ENCODE results near the gene RAC3. TPM values are rescaled to one million over a fixed set of nuclear protein-coding genes. Genes with fewer than 3 reads are reported as not detected.
"Not testable (repeated sequence)": the region's sequence is repeated elsewhere in the genome, so short reads cannot be mapped to it uniquely, and the experiment has no call there.

Gene RAC3
- total RNA-seq, 1 donor from 2014 or later = 15.5 TPM

DNA sequence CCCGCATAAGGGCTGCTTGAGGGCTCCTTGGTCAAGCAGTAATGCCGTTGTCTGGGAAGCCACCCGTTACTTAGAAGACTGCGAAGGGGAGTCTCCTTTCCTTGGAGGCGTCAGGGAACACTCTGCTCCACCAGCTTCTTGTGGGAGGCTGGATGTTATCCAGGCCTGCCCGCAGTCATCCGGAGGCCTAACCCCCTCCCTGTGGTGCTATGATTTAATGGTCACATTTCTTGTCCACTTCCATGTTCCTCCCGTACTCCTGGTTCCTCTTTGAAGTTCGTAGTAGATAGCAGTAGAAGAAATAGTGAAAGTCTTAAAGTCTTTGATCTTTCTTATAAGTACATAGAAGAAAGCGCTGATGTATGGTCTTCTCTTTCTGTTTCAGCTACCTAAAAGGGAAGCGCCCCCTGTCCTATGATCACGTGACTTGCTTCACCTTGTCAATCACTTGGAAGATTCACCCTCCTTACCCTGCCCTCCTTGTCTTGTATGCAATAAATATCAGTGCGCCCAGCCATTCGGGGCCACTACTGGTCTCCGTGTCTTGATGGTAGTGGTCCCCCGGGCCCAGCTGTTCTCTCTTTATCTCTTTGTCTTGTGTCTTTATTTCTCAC is 7.4 kb downstream of the RAC3 start:
- not testable (repeated sequence) for DNase-seq (ENCODE audit: low spot score)

DNA sequence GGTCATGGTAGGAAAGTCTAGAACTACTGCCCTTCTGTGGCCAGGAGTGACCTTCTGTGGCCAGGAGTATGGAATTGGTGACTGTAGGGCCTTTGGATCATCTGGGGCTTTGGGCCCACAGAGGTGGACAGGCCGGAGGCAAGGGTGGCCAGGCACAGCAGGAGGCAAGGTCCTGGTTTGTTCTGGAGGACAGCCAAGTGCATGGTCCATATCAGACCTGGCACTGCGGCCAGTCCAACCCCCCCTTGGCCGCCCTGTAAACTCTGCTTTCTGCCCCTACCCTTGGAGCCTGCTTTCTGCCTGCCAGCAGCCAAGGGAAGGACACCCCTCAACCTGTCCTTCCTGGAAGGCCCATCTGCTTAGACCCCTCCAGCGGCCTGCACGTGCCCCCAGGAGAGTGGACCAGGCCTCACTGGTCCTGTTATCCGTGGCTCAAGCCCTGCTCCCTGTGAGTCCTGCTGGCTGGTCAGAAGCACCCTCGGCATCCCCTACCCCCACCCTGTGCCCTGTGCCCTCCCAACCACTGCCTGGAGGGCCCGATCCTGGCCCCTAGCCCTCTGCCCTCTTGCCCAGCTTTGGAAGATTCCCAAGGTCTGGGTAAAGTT is 8.3 kb downstream of the RAC3 start:
- DNase-seq (ENCODE audit: low spot score) = no peak

DNA sequence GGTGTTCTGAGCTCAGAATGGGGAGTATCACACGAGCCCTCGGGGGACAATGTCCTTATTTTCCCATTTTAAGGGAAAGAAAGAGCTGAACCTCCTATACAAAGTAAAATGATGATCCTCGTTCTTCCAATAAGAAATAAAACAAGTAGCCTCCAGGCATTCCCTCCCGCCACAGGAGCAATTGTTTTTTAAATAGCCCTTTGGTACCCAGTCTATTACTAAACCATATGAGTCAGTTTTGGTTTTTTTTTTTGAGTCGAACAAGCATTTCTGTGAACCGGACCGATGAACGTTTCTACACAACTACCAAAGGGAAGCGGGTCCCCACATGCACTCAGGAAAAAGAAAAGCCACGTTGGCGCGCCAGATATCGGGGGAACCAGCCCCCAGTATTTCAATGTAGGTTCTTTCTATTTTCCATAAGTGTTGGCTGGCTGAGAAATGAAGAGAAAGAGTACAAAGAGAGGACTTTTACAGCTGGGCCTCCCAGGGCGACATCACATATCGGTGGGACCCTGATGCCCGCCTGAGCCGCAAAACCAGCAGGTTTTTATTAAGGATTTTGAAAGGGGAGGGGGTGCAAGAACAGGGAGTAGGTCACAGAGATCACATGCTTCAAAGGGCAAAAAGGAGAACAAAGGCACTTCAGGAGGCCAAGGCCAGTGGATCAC is 9.8 kb downstream of the RAC3 start:
- DNase-seq (ENCODE audit: low spot score) = no peak

DNA sequence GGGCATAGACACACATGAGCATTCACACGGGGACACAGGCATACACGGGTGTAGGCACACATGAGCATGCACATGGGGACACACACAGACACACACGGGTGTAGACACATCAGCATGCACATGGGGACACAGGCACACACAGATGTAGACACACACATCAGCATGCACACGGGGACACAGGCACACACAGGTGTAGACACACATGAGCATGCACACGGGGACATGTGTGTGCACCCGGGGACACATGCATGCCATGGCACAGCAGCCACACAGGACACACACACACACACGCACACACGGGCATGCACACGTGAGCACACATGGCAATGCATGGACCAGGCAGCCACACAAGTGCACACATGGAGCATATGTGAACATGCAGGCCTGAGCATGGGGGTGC is 11.2 kb downstream of the RAC3 start:
- DNase-seq (ENCODE audit: low spot score) = no peak

DNA sequence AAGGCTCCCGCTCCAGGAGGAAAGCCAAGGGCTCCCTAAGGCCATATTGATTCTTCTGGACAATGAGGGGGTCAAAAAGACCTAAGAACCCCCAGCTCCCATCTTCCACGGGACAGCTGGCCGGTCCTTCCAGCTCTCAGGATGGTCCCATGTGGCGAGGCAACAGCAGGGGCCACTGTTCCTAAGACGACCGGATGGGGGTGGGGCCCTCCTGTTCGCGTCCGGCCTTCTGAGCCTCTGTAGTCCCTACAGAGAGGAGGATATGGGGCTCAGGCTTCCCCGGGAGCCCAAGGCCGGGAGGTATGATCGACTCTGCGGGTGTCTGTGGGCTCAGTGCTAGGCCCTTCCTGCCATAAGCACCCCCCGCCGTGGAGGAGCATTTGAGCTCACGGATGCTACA is 12.0 kb downstream of the RAC3 start:
- no peak for DNase-seq (ENCODE audit: low spot score)

DNA sequence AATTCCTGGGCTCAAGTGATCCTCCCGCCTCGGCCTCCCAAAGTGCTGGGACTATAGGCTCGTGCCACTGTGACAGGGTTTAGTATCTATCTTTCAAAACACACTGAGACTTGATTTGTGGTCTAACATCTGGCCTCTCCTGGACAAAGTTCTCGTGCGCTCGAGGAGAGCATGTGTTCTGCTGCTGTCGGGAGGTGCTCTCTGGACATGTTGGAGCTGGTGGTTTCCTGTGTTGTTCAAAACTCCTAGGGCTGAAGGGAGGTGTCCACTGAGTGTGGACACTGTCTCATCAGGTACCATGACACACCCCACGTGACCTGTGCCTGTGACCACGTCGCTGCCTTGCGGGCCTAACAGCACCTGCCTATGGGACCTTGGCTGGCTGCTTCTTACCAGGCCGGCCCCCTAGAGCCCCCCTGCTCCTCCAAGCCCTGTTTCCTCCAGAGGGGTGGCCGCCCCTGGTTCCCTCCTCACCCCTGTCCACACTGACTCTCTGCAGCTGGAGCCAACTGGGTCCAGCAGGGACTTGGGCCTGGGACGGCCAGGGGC is 14.5 kb downstream of the RAC3 start:
- no peak for DNase-seq (ENCODE audit: low spot score)

DNA sequence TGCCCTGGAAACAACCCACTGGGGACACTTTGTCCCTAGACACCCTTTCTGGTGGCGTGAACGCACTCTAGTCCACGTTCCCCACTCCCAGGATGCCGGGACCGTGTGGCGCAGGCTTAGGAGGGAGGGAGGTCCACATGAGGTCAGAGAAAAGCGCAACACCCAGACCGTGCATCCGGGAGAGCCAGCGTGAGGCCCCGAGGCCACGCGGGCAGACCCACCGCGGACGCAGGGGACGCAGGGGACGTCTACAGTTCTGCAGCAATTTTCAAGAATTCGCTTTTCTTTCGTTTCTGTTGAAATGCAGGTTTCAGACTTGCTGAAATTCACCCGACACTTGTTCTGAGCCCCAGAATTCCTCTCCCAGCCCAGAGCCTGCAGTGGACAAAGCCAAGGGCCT is 15.4 kb downstream of the RAC3 start:
- no peak for DNase-seq (ENCODE audit: low spot score)

DNA sequence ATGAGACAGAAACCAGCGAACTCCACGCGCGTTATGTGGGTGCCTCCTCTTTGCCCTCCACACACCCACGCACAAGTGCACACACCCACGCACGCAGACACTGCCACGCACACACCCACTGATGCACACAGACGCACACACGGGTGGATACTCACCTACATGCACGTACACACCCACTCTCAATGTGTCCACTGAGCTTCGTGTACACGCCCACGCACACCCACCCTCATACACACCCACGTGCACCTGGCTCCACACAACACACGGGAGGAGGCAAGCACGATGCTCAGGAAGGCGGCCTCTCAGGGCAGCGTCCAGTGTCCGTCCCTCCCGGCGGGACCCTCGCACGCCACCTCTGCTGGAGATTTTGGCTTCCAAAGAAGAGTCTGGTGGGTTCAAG is 15.9 kb downstream of the RAC3 start:
- DNase-seq (ENCODE audit: low spot score) = no peak

DNA sequence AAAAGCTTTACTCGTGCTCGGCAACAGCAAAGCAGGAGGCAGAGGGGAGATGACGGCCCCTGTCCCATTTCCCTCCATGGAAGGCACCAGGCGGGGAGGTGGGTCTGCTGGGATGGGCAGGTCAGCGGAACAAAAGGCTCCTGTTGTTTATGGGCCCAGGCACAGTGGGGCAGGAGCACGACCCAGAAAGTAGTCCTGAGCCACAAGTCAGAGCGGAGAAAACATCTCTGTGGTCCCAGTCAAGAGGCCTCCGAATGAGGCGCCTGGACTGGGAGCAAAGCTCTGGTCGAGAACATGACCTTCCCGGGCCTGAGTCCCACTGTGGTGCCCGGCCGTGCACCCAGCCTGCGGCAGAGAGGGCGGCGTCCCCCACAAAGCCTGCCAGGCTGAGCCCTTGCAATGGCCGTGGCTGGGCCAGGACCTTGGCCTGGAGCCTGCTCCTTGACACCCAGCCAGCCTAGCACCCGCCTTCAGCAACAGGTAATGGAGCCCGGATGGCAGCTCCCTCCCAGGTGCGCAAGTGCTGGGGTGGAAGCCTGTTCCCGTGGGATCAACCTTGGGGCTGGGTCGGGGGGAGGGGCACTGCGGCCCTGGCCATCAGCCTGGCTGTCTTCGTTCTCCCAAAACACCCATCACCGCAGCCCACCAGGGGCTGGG is 16.6 kb downstream of the RAC3 start:
- DNase-seq (ENCODE audit: low spot score) = no peak

DNA sequence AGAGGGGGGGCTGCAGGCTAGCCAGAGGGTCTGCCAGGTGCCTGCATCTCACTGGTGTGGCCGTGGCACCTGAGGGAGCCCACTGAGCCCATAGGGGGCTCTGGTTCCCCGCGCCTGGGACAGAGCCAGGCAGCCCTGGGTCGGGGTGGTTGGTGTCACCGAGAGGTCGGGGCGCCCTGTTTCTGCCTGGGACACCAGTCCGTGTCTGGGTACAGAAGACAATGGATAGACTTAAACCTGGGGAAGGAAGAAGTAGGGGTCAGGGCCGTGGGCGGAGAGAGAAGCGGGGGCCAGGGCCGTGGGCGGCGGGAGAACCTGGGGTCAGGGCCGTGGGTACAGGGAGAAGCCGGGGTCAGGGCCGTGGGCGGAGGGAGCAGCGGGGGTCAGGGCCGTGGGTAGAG is 17.1 kb downstream of the RAC3 start:
- DNase-seq (ENCODE audit: low spot score) = no peak

DNA sequence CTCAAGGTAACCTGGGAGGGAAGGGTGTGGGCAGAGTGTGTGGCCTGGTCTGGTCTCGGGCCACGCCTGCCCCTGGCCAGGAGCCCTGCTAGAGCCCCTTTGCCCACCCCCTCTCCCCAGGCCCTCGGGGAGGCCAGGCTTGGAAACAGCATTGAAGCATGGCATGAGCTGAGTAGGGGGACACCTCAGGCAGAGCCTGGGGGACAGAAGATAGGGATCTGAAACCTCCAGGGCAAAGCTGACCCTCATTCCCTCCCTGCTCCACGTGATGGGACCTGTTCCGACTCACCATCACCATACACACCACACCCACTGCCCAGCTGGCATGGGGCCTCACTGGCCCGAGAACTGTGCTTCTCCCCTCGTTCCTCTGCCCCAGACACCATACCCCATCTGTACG is 17.6 kb downstream of the RAC3 start:
- DNase-seq (ENCODE audit: low spot score) = no peak

DNA sequence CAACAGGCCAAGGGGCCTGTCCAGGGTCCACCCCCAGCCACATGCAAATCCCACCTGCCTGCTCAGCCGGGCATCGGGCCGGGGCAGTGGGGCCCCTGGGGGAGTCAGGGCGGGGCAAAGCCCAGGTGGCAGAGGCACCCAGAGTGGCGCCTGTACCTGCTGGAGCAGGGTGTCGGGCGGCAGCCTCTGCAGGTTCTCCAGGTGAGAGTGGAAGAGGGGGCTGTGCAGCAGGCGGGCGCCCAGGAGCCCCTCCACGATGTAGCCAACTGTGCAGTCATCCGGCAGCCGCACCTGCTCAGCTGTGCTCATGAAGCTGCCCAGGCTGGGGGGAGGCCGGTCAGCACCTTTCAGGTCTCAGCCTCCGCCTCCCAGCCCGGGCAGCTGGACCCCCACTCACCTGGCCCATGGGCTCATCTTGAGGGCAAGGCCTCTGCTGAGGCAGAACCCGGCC is 18.1 kb downstream of the RAC3 start:
- DNase-seq (ENCODE audit: low spot score) = no peak

DNA sequence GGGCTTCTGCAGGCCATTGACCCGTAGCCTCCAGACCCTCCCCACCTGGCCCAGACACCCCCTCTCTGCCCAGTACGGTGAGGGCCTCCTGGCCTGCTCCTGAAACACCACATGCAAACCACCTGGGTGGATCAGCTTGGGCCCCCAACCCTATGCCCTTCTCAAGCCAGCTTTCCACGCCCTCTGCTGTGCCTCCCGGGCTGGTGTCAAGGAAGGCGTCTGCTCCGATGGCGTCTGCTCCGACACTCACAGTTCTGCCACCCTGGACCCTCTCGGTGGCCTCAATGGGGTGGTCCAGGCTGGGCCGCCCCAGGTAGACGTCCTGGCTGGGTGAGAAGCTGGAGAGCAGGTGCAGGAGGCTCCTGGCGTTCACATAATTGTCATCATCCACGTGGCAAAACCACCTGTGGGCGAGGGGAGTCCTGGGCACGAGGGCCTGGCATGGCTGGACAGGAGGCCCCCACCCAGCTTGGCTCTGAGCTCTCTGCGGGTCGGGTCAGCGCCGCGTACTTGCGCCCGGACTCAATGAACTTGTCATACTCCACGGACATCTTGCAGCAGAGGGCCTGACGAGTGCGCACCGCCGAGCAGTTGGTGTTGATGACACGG is 18.8 kb downstream of the RAC3 start:
- DNase-seq (ENCODE audit: low spot score) = no peak

DNA sequence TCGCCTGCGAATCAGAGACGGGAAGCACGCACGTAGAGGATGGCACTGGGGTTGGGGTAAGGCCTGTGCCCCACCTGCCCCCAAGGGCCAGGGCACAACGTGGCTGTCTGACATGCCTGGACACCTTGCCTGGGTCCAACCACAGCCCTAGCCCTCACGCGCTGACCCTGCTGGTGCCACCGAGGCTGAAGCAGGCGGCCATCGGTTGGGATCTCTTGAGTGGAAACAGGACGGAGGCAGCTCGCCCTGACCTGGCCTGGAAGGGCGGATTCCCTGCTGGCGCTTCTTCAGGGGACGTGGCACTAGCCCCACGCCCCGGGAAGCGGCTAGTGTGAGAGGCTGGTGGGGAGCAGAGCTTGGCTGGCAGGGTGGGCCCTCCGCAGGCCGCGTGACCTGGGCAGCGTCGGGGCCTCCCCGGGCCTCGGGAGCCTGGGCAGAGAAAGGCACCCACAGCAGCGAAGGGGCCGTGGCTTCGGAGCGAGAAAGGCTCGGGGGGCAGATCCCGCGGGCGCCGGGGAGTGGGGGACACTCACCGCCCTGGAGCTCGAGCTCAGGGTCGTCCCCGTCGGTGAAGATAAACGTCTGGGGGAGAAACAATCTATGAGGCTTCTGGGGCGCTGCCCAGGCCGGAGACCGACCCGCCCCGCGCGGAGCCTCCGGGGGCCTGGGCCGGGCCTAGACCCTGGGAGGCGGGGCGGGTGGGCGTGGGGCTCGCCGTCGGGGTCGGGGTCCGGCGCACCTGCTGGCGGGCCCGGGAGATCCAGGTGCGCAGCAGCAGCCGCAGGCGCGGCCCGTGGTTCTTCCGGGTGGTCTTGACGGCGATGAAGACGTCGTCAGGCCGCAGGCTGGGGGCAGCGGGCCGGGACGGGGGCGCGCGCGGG is 19.5 kb downstream of the RAC3 start:
- no peak for DNase-seq (ENCODE audit: low spot score)

DNA sequence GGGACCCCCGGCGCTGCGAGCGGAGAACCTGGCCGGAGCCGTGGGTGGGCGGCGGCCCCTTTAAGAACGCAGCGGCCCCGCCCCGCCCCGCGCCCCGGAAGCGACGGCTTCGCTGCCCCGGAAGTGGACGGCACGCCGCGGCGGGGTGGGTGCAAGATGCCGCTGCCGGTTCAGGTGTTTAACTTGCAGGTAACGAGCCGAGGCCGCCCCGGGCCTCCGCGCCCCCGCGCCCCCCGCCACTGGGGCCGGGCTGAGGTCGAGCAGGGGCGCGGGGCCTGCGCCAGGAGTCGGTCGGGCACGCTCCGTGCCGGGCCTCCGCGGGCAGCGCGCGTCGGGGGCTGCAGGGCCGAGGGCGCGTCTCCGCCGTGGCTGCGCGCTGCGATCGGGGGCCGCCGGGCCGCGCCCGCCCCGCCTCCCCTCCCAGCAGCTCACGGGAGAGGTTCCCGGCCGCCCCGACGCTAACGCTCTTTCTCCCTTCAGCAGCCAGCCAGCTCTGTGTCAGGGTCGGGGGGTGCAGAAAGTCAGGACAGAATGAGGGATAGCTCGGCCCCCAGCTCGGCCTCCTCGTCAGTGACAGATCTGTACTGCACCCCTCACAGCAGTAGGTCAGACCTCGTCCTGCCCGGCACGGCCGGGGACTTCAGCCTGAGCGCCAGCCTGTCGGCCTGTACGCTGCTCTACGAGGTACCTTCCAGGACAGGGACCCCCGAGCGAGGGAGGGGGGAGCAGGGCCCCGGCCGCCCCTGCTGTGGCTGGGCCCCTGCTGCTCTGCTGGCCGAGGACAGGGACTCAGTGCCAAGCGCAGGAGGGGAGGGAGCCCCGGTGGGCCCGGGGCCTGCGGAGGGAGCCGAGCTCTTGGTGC is 20.5 kb downstream of the RAC3 start, which contains the start of the genes GPS1 and RFNG:
GPS1 (plus strand) TSS at position 123 of the 862 bp plus-strand sequence; CDS start at position 157, 34 bp downstream.
RFNG (minus strand) TSS at position 36 of the 862 bp plus-strand sequence. CDS start 45 bp downstream, outside the sequence.
- DNase-seq (ENCODE audit: low spot score) = no peak

DNA sequence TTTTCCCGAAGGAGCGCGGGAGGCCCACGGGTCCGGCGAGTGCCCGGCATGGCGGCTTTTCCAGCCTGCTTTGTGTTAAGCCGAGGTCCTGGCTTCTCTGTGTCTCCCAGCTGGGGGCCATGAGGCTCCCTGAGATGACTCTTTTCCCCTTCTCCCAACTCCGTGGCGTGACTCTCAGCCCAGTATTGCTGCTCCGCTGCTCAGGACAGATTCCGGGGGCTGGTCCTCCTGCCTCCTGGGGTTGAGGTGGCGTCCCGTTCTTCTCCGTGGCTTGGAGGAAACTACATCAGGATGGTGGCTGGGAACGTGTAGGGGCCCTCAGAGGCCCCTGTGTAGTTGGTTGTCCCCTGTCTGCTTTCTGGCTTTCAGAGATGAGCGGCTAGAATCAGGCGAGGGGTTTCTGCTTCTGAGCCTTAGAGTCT is 21.2 kb downstream of the RAC3 start:
- no peak for DNase-seq (ENCODE audit: low spot score)

DNA sequence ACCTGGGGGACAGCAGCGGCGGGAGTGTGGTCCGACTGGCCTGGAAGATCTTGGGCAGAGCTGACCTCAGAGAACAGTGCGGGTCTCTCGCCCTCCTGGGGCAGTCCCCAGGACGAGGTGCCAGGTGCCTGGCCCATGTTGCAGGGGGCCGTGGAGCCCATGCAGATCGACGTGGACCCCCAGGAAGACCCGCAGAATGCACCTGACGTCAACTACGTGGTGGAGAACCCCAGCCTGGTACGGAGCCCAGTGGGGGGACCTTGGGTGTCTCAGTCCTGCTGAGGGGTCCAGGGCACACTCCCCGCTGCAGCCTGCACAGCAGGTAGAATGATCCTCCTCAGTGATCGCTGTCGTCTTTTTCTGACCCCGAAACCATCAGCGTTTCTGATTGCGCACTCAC is 21.7 kb downstream of the RAC3 start:
- DNase-seq (ENCODE audit: low spot score) = no peak

DNA sequence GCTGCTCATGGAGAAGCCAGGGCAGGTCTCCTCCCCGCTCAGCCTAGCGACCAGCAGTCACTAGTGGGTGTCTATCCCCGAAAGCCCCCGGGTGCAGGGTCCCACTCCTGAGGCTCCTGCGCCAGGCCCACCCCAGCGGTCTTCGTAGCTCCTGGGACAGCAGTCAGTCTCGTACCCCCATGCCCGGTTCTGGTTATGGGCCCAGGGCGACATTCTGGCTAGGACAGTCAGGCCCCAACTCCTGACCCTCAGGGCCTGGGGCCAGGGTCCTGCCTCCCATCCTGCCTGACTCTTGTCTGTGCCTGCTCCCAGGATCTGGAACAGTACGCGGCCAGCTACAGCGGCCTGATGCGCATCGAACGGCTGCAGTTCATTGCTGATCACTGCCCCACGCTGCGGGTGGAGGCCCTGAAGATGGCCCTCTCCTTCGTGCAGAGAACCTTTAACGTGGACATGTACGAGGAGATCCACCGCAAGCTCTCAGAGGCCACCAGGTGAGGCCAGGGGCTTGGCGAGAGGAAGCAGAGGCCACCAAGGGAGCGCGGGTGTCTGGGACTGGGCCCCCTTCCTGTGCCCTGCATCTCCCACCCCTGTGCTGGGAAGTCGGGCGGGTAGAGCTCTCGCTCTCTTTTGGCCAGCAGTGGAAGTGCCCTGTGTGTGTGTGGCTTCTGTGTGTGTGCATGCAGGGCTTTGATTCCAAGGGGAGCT is 22.2 kb downstream of the RAC3 start:
- DNase-seq (ENCODE audit: low spot score) = no peak

All from mesenteric fat pad (tissue), 1 donor.